ENCODE data around the gene SMU1.
"Not testable (repeated sequence)": the region's sequence is repeated elsewhere in the genome, so short reads cannot be mapped to it uniquely, and the experiment has no call there.

SMU1 gene

GRCh38 chr9:33105504-33105903 is 29.0 kb upstream of the SMU1 start:
- no peak for DNase-seq (ENCODE audit: low read depth)

GRCh38 chr9:33104401-33104800 is 27.9 kb upstream of the SMU1 start:
- DNase-seq (ENCODE audit: low read depth), result no peak

- no peak for DNase-seq (ENCODE audit: low read depth)
Observed at GRCh38 chr9:33103501-33104281, 27.2 kb upstream of the SMU1 start.

DNA sequence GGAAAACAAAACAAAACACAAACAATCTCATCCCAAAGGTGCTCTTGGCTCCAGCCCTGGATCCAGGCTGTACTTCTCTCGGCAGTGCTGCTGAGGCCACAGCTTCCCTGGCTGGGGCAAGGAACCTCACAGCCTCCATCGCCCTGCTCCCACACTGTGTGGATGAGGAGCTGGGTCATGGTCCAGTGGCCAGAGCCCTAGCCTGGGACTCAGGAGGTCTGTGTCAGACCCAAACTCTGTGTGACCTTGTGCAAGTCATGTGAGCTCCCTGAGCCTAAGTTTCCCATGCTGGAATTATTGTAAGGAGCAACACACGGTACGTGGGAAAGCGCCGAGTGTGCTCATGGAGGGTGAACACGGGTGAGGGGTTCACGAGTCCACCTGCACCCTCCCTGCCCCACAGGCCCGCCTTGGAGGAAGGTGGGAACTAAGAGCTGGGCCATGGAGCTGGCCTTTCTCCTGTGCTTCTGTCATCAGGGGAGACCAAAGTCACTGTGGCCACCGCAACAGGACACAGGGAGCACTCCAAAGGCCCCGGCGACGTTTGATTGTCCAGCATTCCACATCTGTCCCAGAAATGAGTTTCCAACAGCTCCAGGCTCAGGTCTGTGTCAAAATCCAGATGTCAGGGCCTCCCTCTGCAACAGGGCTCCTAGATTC is 26.2 kb upstream of the SMU1 start:
- no peak for DNase-seq (ENCODE audit: low read depth)

DNA sequence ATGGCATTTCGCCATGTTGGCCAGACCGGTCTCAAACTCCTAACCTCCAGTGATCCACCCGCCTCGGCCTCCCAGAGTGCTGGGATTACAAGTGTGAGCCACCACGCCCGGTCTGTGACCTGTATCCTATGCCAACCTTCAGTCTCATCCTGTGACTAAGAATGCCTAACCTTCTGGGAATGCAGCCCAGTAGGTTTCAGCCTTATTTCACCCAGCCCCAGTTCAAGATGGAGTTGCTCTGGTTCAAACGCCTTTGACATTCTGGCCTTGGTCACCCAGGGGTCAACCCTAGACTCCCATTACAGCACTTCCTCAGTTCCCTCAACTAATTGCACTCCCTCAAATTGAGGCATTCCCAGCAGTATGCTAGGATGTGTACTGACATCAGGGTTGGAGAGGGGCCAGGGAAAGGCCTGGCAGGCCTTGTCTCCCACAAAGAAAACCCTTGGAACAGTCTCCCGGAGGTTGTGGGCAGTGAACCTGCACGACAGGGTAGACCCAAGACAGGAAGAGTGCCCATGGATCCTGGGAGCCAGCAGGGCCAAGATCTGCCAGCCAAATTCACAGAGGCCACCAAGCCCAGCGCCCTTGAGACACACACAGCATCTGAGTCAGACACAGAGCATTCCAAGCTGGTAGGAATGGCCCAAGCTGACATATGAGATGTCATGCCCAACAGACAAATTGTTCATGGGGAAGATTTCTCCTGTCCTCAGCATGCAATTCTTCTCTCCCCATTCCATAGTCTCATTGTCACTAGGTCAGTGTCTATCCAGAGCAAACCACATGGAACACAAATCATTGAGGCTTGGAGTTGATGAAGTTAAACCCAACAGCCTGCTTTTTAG is 24.9 kb upstream of the SMU1 start:
- DNase-seq (ENCODE audit: low read depth), result no peak

DNA sequence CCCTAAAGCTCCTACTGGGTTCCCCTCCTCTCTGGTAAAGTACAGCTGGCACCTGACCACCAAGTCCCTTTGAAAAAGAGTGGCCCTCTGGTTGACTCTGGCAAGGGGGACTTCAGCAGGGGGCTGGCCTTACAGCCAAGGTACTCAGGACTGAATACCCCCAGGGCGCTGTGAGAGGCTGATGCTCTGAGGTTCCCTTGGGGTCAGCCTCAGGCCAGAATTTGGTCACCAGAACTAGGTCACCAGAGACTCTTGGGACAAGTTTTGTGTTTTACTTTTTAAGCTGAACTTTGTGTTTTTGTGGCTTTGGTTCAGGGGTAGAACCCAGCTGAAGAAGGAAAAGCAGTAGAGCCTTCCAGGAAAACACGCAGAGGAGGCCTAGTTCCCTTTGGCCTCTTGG is 23.3 kb upstream of the SMU1 start:
- no peak for DNase-seq (ENCODE audit: low read depth)

DNA sequence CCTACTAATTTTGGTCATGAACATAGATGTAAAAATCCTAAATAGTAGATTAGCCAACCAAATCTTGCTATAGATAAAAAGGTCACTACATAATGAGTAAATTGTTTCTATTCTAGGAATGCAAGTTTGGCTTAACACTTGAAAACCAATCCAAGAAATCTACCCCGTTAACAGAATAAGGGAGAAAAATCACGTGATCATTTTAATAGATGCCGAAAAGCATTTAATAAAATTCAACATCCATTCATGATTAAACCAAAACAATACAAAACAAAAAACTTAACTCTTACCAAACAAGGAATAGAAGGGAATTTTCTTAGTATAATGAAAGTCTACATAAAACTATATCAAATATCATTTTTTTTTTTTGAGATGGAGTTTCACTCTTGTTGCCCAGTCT is 20.7 kb upstream of the SMU1 start:
- DNase-seq (ENCODE audit: low read depth), result no peak

DNA sequence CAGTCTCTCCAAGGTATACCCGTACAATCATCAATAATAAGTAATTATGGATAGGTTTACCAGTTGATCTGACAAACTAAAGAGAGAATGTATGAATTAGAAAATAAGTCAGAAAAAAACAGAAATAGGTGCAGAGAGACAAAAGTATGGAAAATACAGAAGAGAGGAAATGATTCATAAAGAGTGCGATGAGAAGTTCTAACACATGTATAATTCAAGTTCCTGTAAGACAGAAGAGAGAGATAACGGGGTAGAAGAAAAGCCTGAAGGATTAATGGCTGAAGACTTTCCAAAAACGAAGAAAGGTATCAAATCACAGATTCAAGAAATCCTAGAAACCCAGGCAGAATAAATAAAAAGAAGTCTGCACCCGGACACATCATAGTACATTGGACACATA is 16.2 kb upstream of the SMU1 start:
- no peak for DNase-seq (ENCODE audit: low read depth)

DNA sequence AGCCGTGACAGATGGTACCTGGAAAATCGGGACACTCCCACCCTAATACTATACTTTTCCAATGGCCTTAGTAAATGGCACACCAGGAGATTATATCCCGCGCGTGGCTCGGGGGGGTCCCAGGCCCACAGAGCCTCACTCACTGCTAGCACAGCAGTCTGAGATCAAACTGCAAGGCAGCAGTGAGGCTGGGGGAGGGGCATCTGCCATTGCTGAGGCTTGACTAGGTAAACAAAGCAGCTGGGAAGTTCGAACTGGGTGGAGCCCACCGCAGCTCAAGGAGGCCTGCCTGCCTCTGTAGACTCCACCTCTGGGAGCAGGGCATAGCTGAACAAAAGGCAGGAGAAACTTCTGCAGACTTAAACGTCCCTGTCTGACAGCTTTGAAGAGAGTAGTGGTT is 9.2 kb upstream of the SMU1 start:
- not testable (repeated sequence) for DNase-seq (ENCODE audit: low read depth)

DNA sequence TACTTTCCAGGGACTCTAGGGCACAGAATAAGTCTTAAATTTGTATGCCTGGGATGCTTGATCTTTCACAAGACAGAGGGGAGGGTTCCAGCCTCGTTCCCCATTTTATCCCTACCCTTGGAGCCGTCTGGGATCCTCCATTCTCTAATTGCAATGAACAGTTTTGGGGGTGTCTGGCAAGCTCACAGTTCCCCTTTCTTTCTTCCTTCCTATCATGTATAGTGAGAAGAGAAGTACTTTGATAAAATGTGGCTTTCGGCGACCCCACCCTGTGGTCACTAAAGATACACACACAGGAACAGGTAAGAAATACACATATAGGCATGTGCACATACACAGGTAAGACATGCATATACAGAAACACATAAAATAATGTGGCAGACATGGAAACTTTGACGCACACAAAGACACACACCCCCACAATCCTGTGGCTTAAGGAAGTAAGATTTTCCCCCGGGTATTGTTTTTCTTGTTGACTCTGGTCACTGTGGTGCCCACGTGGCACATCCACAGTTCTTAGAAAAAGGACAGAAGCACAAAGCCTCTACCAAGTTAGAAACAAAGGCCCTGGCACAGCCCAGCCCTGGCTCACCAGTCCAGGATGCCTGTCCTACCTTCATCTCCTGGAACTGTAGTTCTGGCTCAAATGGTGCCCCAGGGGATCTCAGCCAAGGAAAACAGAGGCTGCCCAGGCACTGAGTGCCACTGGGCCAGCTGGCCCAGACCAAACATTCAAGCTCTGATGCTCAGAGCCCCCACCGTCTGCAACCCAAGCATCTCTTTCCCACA is 6.3 kb upstream of the SMU1 start:
- DNase-seq (ENCODE audit: low read depth), result no peak

GRCh38 chr9:33082128-33082527 is 5.7 kb upstream of the SMU1 start:
- DNase-seq (ENCODE audit: low read depth), result no peak

DNA sequence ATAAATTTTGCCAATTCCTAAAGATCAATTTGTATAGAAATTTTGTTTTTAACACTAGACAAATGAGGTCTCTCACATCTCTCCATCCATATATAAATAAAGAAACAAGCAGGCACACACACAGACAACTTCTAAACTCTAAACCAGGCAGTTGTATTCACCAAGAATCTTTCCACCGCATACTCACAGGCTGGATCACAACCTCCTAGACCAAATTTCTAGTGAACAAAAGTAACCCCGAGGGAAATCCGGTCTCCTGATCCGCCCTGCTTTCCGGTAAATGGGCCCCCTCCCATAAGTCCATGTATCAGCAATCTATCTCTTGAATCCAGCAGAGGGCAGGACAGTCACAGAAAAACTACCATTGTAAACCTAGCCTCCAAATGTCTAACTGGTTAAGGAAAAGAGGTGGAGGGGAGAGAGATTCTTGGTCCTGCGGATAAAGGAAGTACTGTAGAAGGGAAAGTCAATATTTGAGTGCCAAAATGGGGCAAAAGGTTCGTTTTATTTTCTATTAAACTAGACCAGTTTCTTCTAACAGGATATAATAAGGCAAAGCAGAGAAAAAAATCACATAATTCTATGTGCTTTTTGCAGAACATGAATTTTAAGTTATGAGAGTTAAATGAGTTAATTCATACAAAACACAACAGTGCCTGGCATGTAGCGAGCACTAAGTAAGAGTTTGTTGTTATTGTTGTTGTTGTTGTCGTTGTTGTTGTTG is 4.8 kb upstream of the SMU1 start:
- DNase-seq (ENCODE audit: low read depth), result no peak

- no peak for DNase-seq (ENCODE audit: low read depth)
Observed at GRCh38 chr9:33080534-33080933, 4.1 kb upstream of the SMU1 start.

GRCh38 chr9:33068991-33069390 is 7.5 kb downstream of the SMU1 start:
- DNase-seq (ENCODE audit: low read depth), result no peak

- DNase-seq (ENCODE audit: low read depth), result no peak
Observed at GRCh38 chr9:33065157-33066076, 11.1 kb downstream of the SMU1 start.

DNA sequence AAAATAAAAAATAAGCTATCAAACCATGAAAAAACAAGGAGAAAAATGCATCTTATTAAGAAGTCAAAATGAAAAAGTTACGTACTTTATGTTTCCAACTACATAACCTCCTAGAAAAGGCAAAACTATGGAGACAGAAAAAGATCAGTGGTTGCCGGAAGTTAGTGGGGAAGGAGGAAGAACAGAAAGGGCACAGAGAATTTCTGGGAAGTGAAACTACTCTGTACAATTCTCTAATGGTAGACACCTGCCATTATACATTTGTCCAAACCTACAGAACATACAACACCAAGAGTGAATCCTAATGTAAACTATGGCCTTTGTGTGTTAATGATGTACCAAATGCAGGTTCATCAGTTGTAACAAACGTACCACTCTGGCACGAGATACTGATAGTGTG is 25.3 kb downstream of the SMU1 start:
- no peak for DNase-seq (ENCODE audit: low read depth)

DNA sequence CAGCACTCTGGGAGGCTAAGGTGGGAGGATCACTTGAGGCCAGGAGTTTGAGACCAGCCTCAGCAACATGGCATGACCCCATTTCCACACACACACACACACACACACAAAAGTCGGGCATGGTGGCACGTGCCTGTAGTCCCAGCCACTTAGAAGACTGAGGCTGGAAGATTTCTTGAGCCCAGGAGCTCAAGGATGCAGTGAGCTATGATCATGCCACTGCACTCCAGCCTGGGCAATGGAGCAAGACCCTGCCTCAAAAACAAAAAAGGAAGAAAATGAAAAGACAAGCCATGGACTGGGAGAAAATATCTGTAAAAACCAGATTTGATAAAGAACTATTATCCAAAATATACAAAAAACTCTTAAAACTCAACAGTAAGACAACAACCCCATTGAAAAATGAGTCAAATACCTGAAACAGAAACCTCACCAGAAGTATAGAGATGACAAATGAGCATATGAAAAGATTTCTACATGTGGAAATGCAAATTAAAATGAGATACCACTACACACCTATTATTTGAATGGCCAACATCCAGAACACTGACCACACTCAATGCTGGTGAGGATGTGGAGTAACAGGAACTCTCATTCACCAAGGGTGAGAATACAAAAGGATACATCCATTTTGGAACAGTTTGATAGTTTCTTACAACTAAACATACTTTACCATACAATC is 26.7 kb downstream of the SMU1 start:
- no peak for DNase-seq (ENCODE audit: low read depth)

GRCh38 chr9:33048054-33048465 is 28.4 kb downstream of the SMU1 start:
- no peak for DNase-seq (ENCODE audit: low read depth)

DNA sequence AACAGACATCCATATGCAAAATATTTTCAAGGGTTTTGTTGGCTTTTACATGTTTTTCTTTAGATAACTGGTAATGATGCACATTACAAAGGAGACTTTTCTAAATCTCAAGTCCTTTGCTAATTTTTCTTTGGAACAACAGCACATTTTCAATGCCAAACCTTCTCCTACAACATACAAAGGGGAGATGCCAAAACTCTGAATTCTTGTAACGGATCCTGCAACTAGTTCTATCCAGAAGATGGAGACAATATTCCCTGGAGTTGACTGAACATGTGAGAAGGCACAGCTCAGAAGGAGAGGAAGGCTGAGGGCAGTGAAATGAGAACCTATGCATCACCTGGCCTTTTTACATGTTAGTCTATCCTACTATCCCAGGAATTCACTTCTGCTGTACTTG is 30.4 kb downstream of the SMU1 start:
- no peak for DNase-seq (ENCODE audit: low read depth)

Data from stimulated activated CD8-positive, alpha-beta memory T cell treated with anti-CD3 and anti-CD28 coated beads, Interleukin-12 subunit alpha, Interleukin-12 subunit beta, amount 100 ng/mL, for 4 hours (primary cell).